Kidney (tissue), 14 donors: Measurements from ENCODE around the gene IGFBP5. TPM values are rescaled to one million over a fixed set of nuclear protein-coding genes. Genes with fewer than 3 reads are reported as not detected.

Source experiments
- DNase-seq, 5 donors: peaks; one replicate each; pipeline ENCODE4 v3.0.0-alpha.2; 2013 to 2020
- FAIRE-seq: peaks from 2 replicates; lab custom pipeline; 2012; peaks lifted over from hg19 to GRCh38; lab: Jason Lieb, UNC
- H3K27ac ChIP-seq, 2 donors: one replicate each; pipeline ENCODE4 v1.7.0; 2013; ENCODE audit warnings: low read depth in 2 of 2, low read length in 2 of 2, inconsistent platforms in 1 of 2
- H3K27me3 ChIP-seq: one replicate; pipeline ENCODE4 v1.7.1; 2013; ENCODE audit warnings: low read length, inconsistent platforms; ENCODE audit not compliant: control insufficient read depth, insufficient read depth
- H3K36me3 ChIP-seq, 3 donors: one replicate each; pipeline versions ENCODE4 v1.7.0 to v1.7.1; 2013; ENCODE audit warnings: low read length in 3 of 3, control low read depth in 1 of 3, inconsistent platforms in 1 of 3; ENCODE audit not compliant: insufficient read depth in 3 of 3, control insufficient read depth in 2 of 3
- H3K4me1 ChIP-seq, 3 donors: one replicate each; pipeline versions ENCODE4 v1.7.0 to v1.7.1; 2013; ENCODE audit warnings: low read length in 3 of 3, inconsistent platforms in 1 of 3, low read depth in 1 of 3; ENCODE audit not compliant: control insufficient read depth in 2 of 3, insufficient read depth in 2 of 3
- H3K4me3 ChIP-seq, 3 donors: one replicate each; pipeline versions ENCODE4 v1.7.0 to v1.8.1; 2013; ENCODE audit warnings: low read length in 3 of 3, control low read depth in 1 of 3, inconsistent platforms in 1 of 3
- H3K9ac ChIP-seq, 3 donors: one replicate each; pipeline versions ENCODE4 v1.7.0 to v1.7.1; 2013; ENCODE audit warnings: low read length in 3 of 3, control low read depth in 1 of 3, inconsistent platforms in 1 of 3
- H3K9me3 ChIP-seq, 3 donors: one replicate each; pipeline versions ENCODE4 v1.7.0 to v1.7.1; 2013; ENCODE audit warnings: low read length in 3 of 3, control low read depth in 1 of 3, inconsistent platforms in 1 of 3; ENCODE audit not compliant: control insufficient read depth in 2 of 3, insufficient read depth in 1 of 3
- CTCF ChIP-seq: IDR thresholded peaks from 3 replicates; pipeline ENCODE4 v1.5.1; 2012; ENCODE audit warnings: mild to moderate bottlenecking, moderate library complexity, borderline replicate concordance; ENCODE audit not compliant: insufficient read depth; ENCODE audit errors: extremely low read depth
- intact Hi-C: fragments of 100-400 bp; cut with DNase I; formaldehyde crosslinking; loops from one replicate; pipeline ENCODE4 v1.11.1; 2022
- polyA plus RNA-seq: library from polyadenylated mRNA; stranded (reverse); fragments of 350-450 nt; fragmentation: Illumina TruSeq; extraction: RNeasy Lipid Tissue Mini Kit (QIAGEN cat#74804); gene quantifications from one replicate; pipeline ENCODE4 v1.2.3, GENCODE V29; 2014; ENCODE audit warnings: low read depth, low replicate concordance; ENCODE audit not compliant: insufficient read depth
- total RNA-seq: library from RNA; stranded (reverse); fragmentation: NEBNext Ultra II Directional; extraction: Animal tissue kit (Norgen Biotek cat#: 25700); gene quantifications from one replicate; pipeline ENCODE4 v1.2.1, GENCODE V29; 2021
- donor health status: control.
- donor health status: control.
- donor health status: control.
- donor health status: control.
- donor health status: control.
- donor health status: DM: yes; HTN: yes; CAD: no.
- donor health status: Normal renal cell carcinoma (clear cell type).

The IGFBP5 gene
- total and polyA plus RNA-seq, 2 donors from 2014 or later, result 362 to 572 TPM

- no peak for TF ChIP-seq CTCF
- no peak overlapping the region for H3K9ac ChIP-seq
- H3K9me3 ChIP-seq, result no peaks in the 10 kb centered on the region
- no peak overlapping the region for H3K4me3 ChIP-seq
- H3K4me1 ChIP-seq, result peaks cover 0 to 7% (median 0%) of the 10 kb centered on the region in 3 donors
- no peak for DNase-seq
- intact Hi-C loops, result no loop called here
- FAIRE-seq, result no peak
- no peak overlapping the region for H3K27ac ChIP-seq
- no peaks in the 10 kb centered on the region for H3K27me3 ChIP-seq
- no peaks in the 10 kb centered on the region for H3K36me3 ChIP-seq
Measured at GRCh38 chr2:216737676-216738075, 42.3 kb upstream of the IGFBP5 start.

- Histone ChIP-seq H3K4me3 (no peak overlapping the region), H3K9ac (no peak overlapping the region), H3K27ac (no peak overlapping the region), H3K9me3 (no peaks in the 10 kb centered on the region), H3K27me3 (no peaks in the 10 kb centered on the region), H3K36me3 (no peaks in the 10 kb centered on the region), H3K4me1 (peaks cover 0 to 7% (median 0%) of the 10 kb centered on the region in 3 donors)
- DNase-seq, result no peak
- no peak for TF ChIP-seq CTCF
- no peak for FAIRE-seq
- intact Hi-C loops, result no loop called here
Measured at GRCh38 chr2:216736326-216736725, 41.0 kb upstream of the IGFBP5 start.

GRCh38 chr2:216735668-216736067, 40.3 kb upstream of the IGFBP5 start:
- Histone ChIP-seq H3K27ac (no peak overlapping the region), H3K4me3 (no peak overlapping the region), H3K4me1 (peaks cover 0 to 6% (median 0%) of the 10 kb centered on the region in 3 donors), H3K27me3 (no peaks in the 10 kb centered on the region), H3K36me3 (no peaks in the 10 kb centered on the region), H3K9me3 (no peaks in the 10 kb centered on the region), H3K9ac (no peak overlapping the region)
- DNase-seq (no peak), FAIRE-seq (no peak)
- intact Hi-C loops, result no loop called here
- no peak for TF ChIP-seq CTCF

GRCh38 chr2:216735086-216735485, 39.7 kb upstream of the IGFBP5 start:
- H3K27ac ChIP-seq, result no peak overlapping the region
- no peak for TF ChIP-seq CTCF
- H3K9me3 ChIP-seq, result no peaks in the 10 kb centered on the region
- no peak overlapping the region for H3K4me3 ChIP-seq
- no peak overlapping the region for H3K9ac ChIP-seq
- intact Hi-C loops, result no loop called here
- H3K4me1 ChIP-seq, result peaks cover 0 to 1% (median 0%) of the 10 kb centered on the region in 3 donors
- FAIRE-seq, result no peak
- no peaks in the 10 kb centered on the region for H3K36me3 ChIP-seq
- peak in 3 of 5 donors; percentile 26 to 92 (median 68) for DNase-seq
- H3K27me3 ChIP-seq, result no peaks in the 10 kb centered on the region
